Loucy (cell line): Measurements from ENCODE around the gene ATP8A1.

Experiments
- H2AFZ ChIP-seq: fragments of 200-600 bp; sonication (generic); 2 replicates; pipeline ENCODE4 v1.6.0; 2016; ENCODE audit warnings: antibody characterized with exemption, mild to moderate bottlenecking, low read length, moderate library complexity
- H3F3A ChIP-seq: fragments of 200-600 bp; 2 replicates; pipeline ENCODE4 v1.6.0; 2016; ENCODE audit warnings: antibody characterized with exemption, low read depth, mild to moderate bottlenecking
- H3K27me3 ChIP-seq: fragments of 200-600 bp; sonication (generic); 2 replicates; pipeline ENCODE4 v1.6.1; 2014; ENCODE audit warnings: low read length, mild to moderate bottlenecking; ENCODE audit not compliant: insufficient read depth, poor library complexity, severe bottlenecking
- H3K36me3 ChIP-seq: fragments of 200-600 bp; sonication (generic); 2 replicates; pipeline ENCODE4 v1.6.1; 2016; ENCODE audit warnings: low read length; ENCODE audit not compliant: insufficient read depth
- H3K4me1 ChIP-seq: fragments of 200-600 bp; sonication (generic); 2 replicates; pipeline ENCODE4 v1.5.1; 2014; ENCODE audit warnings: low read length, mild to moderate bottlenecking; ENCODE audit not compliant: insufficient read depth, poor library complexity, severe bottlenecking
- H3K4me2 ChIP-seq: fragments of 200-600 bp; sonication (generic); 2 replicates; pipeline ENCODE4 v1.6.0; 2014; ENCODE audit warnings: antibody characterized with exemption, low read length, low read depth, mild to moderate bottlenecking; ENCODE audit not compliant: poor library complexity, severe bottlenecking
- H3K4me3 ChIP-seq: fragments of 200-600 bp; sonication (generic); 2 replicates; pipeline ENCODE4 v1.5.1; 2014; ENCODE audit warnings: low read length, mild to moderate bottlenecking, mixed read lengths; ENCODE audit not compliant: poor library complexity, severe bottlenecking
- H3K79me2 ChIP-seq: fragments of 200-600 bp; sonication (generic); 2 replicates; pipeline ENCODE4 v1.6.1; 2014; ENCODE audit warnings: low read length; ENCODE audit not compliant: insufficient read depth
- H3K9ac ChIP-seq: fragments of 200-600 bp; sonication (generic); 2 replicates; pipeline ENCODE4 v1.6.0; 2014; ENCODE audit warnings: mild to moderate bottlenecking, low read depth, low read length, moderate library complexity; ENCODE audit not compliant: poor library complexity, severe bottlenecking
- H3K9me2 ChIP-seq: fragments of 200-600 bp; sonication (generic); replicated peaks from 2 replicates; pipeline ENCODE4 v1.6.1; 2016; ENCODE audit warnings: low read depth, low read length, mixed read lengths
- H3K9me3 ChIP-seq: fragments of 200-600 bp; sonication (generic); 2 replicates; pipeline ENCODE4 v1.6.1; 2014; ENCODE audit warnings: mild to moderate bottlenecking, antibody characterized with exemption, low read length, low read depth; ENCODE audit not compliant: insufficient read depth
- H4K20me1 ChIP-seq: fragments of 200-600 bp; sonication (generic); 2 replicates; pipeline ENCODE4 v1.6.0; 2014; ENCODE audit warnings: antibody characterized with exemption, low read length, mild to moderate bottlenecking; ENCODE audit not compliant: insufficient read depth, poor library complexity, severe bottlenecking
- EZH2phosphoT487 ChIP-seq: fragments of 200-600 bp; IDR thresholded peaks from 2 replicates; pipeline ENCODE4 v1.6.1; 2018; ENCODE audit warnings: antibody characterized with exemption, mild to moderate bottlenecking, moderate library complexity, borderline replicate concordance
- TF ChIP-seq, protein P1 (sequence below): fragments of 200-600 bp; sonication (generic); conservative IDR thresholded peaks from 2 replicates; pipeline ENCODE4 v1.5.1; 2014; ENCODE audit warnings: mild to moderate bottlenecking, antibody characterized with exemption, low read length

The ATP8A1 gene

DNA sequence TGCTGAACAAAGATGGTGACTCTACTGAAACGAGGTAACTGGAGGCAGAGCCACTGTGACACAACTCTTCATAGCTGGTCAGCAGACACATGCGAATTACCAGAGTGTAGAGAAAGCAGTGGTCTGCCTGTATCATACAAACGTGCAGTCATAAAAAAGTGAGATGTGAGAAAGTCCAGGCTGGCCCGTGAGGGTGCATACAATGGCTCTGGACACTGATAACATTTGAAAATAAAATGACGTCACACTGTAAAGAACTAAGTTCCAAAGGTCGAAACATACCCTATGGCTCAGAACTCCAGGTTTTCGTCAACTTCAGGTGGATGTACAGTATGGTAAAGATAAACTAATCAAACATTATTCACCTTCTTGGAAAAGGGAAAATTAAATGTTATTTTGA is 163.9 kb downstream of the ATP8A1 start:
- Histone ChIP-seq H3K9me2 (no peaks in the 10 kb centered on the region), H3F3A (no peaks in the 10 kb centered on the region), H3K4me2 (no peak overlapping the region), H3K4me3 (no peak overlapping the region), H3K4me1 (no peaks in the 10 kb centered on the region), H3K9me3 (no peaks in the 10 kb centered on the region), H3K27me3 (no peaks in the 10 kb centered on the region), H4K20me1 (no peaks in the 10 kb centered on the region), H3K9ac (no peak overlapping the region), H2AFZ (no peak overlapping the region), H3K36me3 (no peaks in the 10 kb centered on the region), H3K79me2 (no peaks in the 10 kb centered on the region)
- TF ChIP-seq, protein P1, sequence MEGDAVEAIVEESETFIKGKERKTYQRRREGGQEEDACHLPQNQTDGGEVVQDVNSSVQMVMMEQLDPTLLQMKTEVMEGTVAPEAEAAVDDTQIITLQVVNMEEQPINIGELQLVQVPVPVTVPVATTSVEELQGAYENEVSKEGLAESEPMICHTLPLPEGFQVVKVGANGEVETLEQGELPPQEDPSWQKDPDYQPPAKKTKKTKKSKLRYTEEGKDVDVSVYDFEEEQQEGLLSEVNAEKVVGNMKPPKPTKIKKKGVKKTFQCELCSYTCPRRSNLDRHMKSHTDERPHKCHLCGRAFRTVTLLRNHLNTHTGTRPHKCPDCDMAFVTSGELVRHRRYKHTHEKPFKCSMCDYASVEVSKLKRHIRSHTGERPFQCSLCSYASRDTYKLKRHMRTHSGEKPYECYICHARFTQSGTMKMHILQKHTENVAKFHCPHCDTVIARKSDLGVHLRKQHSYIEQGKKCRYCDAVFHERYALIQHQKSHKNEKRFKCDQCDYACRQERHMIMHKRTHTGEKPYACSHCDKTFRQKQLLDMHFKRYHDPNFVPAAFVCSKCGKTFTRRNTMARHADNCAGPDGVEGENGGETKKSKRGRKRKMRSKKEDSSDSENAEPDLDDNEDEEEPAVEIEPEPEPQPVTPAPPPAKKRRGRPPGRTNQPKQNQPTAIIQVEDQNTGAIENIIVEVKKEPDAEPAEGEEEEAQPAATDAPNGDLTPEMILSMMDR = no peak
- no peak for TF ChIP-seq EZH2phosphoT487

DNA sequence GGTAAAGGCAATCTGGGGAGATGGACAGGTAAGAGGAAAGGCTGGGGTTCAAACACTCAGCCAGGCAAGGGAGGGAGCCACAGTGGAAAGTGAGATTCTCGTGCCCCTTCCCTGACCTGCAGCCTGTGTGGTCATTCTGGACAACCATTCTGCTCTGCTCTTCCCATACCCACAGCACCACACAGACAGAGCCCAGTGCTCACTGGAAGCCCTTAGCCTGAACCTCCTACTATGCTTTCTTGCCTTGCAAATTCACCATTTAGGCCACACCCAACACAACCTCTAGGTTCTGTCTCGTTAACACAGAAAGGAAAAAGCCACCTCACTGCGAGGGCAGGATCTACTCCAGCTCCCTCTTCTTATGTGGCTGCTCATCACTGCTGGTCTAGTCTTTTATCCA is 166.9 kb downstream of the ATP8A1 start:
- Histone ChIP-seq H3K4me1 (no peaks in the 10 kb centered on the region), H3K9me2 (no peaks in the 10 kb centered on the region), H3K9me3 (no peaks in the 10 kb centered on the region), H4K20me1 (no peaks in the 10 kb centered on the region), H2AFZ (no peak overlapping the region), H3K4me2 (no peak overlapping the region), H3F3A (no peaks in the 10 kb centered on the region), H3K36me3 (no peaks in the 10 kb centered on the region; the same call in 1 of the 2 replicates), H3K79me2 (no peaks in the 10 kb centered on the region), H3K9ac (no peak overlapping the region), H3K27me3 (no peaks in the 10 kb centered on the region), H3K4me3 (no peak overlapping the region)
- TF ChIP-seq, protein P1 = no peak
- no peak for TF ChIP-seq EZH2phosphoT487

DNA sequence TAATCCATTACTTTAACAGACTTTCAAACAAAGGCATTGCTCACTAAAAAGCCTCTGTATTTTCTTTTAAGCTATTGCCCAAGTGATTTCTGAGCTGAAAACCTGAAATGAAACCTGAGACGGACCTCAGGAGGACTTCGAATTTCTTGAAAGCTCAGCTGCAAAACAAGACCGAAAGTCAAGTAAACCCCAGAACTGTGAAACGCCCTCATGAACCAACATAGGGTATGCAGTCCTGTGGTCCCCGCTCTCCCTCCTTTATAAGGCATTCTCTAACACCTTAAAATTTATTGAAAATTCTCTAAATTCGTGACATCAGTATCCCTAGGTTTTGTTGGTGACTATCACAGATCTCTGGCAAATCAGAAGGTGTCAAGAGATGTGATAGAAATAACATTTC is 167.8 kb downstream of the ATP8A1 start:
- Histone ChIP-seq H3K9me3 (no peaks in the 10 kb centered on the region), H3K79me2 (no peaks in the 10 kb centered on the region), H3K4me2 (no peak overlapping the region), H3K4me3 (no peak overlapping the region), H4K20me1 (no peaks in the 10 kb centered on the region), H3K4me1 (no peaks in the 10 kb centered on the region), H3K9ac (no peak overlapping the region), H3K9me2 (no peaks in the 10 kb centered on the region), H2AFZ (no peak overlapping the region), H3K27me3 (no peaks in the 10 kb centered on the region), H3K36me3 (no peaks in the 10 kb centered on the region; the same call in 1 of the 2 replicates), H3F3A (no peaks in the 10 kb centered on the region)
- TF ChIP-seq, protein P1 = no peak
- no peak for TF ChIP-seq EZH2phosphoT487
